NCI-H2196 (cell line): ENCODE measurements around the gene MAP3K10.
A peak's percentile ranks its signal among the peaks of the same experiment; 100 is the strongest.
"Not testable (repeated sequence)": the region's sequence is repeated elsewhere in the genome, so short reads cannot be mapped to it uniquely, and the experiment has no call there.

Experiments
- DNase-seq: peaks from one replicate; lab custom pipeline; 2025; ENCODE audit not compliant: unreplicated experiment; lab: John Stamatoyannopoulos, UW

The MAP3K10 gene

DNA sequence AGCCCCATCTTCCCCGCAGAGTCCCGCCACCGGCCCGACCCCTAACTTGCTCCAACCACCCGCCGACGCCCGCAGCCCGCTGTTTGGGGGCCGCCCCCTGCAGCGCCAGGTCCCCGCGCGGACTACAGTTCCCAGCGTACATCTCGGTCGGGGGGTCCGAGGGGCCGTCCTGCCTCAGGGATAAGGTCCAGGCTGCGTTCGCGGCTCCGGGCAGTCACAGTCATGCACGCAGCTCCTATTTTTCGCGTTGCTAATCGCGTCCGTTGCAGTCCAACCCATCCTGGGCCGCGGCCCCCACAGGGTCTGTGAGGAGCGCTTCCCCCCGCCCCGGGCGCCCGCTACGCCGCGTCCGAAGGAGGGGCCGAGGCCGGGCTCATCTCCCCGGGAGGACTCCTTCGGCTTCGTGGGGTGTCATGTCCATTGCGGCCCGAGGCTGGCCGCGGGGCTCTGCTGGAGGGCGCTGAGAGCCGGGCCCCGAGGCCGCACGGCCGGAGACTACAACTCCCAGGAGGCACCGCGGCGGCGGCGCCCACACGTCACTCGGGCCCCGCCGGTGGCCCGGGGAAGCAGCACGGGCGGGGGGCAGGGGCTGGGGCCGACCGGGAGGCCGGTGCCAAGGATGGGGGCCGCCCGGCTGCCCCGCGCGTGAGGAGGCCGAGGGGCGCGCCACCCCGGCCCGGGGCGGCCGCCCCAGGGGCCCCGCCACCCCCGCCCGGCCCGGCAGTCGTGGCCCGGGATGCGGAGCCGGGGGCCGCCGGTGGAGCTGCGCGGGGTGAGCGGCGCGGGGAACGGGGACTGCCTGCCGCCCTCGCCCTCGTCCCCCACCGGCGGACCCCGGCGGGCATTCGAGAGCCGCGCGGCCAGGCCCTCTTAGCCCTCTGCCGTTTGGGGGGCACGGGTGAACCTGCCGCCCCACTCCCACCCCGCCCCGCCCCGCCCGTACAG is at the start of gene MAP3K10:
Gene MAP3K10, plus strand, starts transcription at position 536 of the 945 bp plus-strand sequence. CDS start 606 bp downstream, outside the sequence.
- peak; percentile 65 for DNase-seq

GRCh38 chr19:40141551-40141950 is 49.7 kb upstream of the MAP3K10 start:
- DNase-seq = no peak

- DNase-seq = no peak
Measured at GRCh38 chr19:40143612-40144011, 47.6 kb upstream of the MAP3K10 start.

DNA sequence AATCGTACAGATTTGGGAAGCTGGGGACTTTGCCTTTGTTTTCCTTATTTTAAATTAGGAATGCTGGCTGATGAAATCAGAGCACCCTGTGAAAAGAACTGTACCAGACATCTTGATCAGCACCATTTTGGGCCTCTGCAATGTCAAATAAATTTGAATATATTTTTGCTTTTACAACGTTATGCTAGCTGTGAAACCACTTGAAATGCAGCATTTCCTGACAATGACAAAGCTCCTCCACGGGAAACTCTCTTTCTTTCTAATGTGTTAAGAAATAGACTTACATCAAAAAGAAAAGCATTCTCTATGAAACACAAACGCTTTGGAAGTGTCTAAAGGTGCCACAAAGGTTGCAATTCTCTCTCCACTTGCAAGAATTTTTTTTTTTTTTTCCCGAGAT is 47.1 kb upstream of the MAP3K10 start:
- DNase-seq = no peak

DNA sequence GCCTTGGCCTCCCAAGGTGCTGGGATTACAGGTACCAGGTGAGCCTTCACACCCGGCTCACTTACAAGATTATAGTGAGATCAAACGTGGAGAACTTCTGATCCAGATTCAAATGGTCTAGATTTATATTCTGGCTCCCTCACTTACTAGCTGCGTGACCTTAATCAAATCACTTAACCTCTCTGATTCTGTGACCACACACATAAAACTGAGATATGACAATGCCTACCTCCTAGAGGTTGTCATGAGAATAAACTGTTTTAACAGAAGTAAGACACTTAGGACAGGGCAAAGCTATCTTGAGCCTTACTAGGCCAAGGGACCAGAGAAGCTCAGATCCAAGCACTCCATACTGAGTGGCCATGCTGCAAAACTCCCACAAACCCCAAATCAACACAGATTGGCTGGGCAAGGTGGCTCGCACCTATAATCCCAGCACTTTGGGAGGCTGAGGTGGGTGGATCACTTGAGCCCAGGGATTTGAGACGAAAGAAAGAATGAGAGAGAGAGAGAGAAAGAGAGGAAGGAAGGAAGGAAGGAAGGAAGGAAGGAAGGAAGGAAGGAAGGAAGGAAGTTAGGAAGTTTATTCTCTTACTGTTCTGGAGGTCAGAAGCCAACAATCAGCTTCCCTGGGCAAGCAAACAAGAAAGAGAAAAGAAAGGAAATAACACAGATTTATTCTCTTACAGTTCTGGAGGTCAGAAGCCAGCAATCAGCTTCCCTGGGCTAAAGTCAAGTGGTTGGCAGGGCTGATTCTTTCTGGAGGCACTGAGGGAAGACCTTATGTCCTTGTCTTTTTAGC is 46.1 kb upstream of the MAP3K10 start:
- no peak for DNase-seq

- DNase-seq = not testable (repeated sequence)
Measured at GRCh38 chr19:40145749-40146029, 45.5 kb upstream of the MAP3K10 start.

DNA sequence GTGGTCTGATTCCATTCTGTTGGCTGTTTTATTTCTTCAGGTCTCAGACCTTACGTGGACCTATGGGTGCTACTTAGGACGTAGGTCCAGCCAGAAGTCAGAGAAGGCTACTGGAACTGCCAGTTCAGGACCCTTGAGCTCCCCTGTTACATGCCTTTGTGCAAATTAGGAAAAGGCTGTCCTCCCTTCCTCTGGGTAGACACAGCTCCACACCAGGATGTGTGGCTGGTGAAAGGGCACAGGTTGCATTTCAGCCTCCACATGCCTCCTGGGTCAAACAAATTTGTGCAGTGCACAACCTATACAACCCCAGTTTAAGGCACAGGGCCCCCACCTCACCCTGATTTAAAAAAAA is 43.9 kb upstream of the MAP3K10 start:
- no peak for DNase-seq

DNA sequence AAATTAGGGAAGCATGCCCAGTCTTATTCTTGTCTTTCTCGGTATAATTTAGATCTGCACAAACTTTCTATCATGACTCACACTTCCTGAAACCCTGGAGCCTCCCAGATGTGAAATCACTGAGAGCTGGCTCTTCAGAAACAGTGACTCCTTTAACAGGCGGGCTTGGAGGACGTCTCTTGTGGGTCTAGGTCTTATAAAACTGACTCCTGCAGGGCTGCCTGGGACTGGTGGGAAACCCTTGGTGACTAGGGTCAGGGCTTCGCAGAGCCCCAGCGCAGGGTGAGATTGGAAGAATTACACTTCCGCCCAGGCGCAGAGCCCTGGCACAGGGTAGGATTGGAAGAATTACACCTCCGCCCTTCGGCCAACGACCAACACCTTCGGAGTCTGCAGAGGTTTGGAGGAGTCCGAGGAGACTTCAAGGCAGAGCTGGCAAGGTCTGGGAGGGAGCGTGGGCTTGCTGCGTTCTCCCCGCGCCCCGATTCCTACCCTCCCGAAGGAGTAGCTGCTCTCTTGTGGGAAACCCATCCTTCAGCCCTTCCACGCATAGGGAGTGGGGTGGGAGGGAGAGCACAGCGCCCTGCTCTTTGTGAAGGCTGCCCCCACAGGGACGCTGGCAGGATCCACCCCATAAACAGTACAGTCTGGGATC is 43.4 kb upstream of the MAP3K10 start:
- DNase-seq = no peak

GRCh38 chr19:40149501-40149900 is 41.7 kb upstream of the MAP3K10 start:
- DNase-seq = no peak

DNA sequence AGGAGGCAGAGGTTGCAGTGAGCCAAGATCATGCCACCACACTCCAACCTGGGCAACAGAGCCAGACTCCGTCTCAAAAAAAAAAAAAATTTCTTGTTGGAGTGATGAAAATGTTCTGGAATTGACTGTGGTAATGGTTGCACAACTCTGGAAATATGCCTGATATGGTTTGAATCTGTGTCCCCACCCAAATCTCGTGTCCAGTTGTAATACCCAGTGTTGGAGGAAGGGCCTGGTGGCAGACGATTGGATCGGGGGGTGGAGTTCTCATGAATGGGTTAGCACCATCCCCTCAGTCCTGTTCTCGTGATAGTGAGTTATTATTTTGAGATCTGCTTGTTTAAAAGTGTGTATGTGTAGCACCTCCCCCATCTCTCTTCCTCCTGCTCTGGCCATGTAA is 41.1 kb upstream of the MAP3K10 start:
- no peak for DNase-seq

- DNase-seq = no peak
Measured at GRCh38 chr19:40154121-40154680, 37.0 kb upstream of the MAP3K10 start.

GRCh38 chr19:40155749-40156265 is 35.4 kb upstream of the MAP3K10 start:
- no peak for DNase-seq

DNA sequence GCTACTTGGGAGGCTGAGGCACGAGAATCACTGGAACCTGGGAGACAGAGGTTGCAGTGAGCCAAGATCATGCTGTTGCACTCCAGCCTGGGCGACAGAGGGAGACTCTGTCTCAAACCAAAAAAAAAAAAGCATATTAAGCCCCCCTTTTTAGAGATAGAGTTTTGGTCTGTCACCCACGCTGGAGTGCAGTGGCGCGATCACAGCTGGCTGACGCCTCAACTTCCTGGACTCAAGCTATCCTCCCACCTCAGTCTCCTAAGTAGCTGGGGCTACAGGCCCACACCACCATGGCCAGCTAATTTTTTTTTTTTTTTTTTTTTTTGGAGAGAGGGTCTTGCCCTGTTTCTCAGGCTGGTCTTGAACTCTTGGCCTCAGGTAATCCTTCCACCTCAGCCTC is 34.2 kb upstream of the MAP3K10 start:
- DNase-seq = no peak

- DNase-seq = no peak
Measured at GRCh38 chr19:40159744-40160143, 31.5 kb upstream of the MAP3K10 start.

GRCh38 chr19:40162104-40162503 is 29.1 kb upstream of the MAP3K10 start:
- DNase-seq = no peak

GRCh38 chr19:40163541-40164129 is 27.6 kb upstream of the MAP3K10 start:
- DNase-seq = no peak

DNA sequence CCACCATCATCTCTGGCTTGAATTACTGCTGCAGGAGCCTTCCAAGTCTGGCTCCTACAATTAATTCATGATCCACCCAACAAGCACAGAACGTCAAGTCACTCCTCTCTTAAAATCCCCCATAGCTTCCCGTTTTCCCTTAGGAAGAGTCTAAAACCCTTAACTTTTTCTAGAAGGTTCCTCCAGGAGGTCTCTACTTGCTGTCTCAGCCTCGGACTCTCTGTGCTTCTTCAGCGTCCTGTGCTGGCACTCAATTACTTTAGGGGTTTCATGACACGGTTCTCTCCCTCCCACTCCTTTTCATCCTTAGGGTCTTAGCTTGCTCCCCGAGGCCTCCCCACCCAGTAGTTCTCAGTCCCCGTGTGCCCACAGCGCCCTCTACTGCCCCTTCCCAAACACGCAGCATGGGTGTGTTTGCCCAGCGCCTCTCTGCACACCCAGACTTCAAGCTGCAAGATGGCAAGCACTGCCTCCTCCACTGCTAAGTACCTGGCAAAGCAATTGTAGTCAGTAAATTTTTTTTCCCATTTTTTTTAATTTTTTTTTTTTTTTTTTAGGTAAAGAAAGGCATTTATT is 25.8 kb upstream of the MAP3K10 start:
- DNase-seq = peak; percentile 25

DNA sequence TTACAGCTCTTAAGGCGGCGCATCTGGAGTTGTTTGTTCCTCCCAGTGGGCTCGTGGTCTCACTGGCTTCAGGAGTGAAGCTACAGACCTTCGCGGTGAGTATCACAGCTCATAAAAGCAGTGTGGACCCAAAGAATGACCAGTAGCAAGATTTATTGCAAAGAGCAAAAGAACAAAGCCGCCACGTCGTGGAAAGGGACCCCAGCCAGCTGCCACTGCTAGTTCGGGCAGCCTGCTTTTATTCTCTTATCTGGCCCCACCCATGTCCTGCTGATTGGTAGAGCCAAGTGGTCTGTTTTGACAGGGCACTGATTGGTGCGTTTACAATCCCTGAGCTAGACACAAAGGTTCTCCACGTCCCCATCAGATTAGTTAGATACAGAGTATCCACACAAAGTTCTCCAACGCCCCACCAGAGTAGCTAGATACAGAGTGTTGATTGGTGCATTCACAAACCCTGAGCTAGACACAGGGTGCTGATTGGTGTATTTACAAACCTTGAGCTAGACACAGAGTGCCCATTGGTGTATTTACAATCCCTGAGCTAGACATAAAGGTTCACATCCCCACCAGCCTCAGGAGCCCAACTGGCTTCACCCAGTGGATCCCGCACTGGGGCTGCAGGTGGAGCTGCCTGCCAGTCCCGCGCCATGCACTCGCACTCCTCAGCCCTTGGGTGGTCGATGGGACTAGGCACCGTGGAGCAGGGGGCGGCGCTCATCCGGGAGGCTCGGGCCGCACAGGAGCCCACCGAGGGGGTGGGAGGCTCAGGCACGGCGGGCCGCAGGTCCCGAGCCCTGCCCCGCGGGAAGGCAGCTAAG is 21.5 kb upstream of the MAP3K10 start:
- not testable (repeated sequence) for DNase-seq

GRCh38 chr19:40170303-40170989 is 20.8 kb upstream of the MAP3K10 start:
- not testable (repeated sequence) for DNase-seq
